Left renal pelvis (tissue), 4 donors: ENCODE measurements around the gene IL19. TPM values are rescaled to one million over a fixed set of nuclear protein-coding genes. Genes with fewer than 3 reads are reported as not detected.
"Not testable (repeated sequence)": the region's sequence is repeated elsewhere in the genome, so short reads cannot be mapped to it uniquely, and the experiment has no call there.

Source experiments
- DNase-seq, 4 donors: peaks; one replicate each; pipeline ENCODE4 v3.0.0-alpha.2; 2013; ENCODE audit warnings: low read depth in 4 of 4, low spot score in 3 of 4
- polyA plus RNA-seq, 4 donors: library from polyadenylated mRNA; unstranded; fragments of 120-200 nt; gene quantifications; one replicate each; pipeline ENCODE4 v1.2.1, GENCODE V29; 2013; ENCODE audit not compliant: insufficient read length in 4 of 4

Gene IL19
- polyA plus RNA-seq, 4 donors: 0.56 to 0.96 (median 0.88) TPM; not detected in 1

DNA sequence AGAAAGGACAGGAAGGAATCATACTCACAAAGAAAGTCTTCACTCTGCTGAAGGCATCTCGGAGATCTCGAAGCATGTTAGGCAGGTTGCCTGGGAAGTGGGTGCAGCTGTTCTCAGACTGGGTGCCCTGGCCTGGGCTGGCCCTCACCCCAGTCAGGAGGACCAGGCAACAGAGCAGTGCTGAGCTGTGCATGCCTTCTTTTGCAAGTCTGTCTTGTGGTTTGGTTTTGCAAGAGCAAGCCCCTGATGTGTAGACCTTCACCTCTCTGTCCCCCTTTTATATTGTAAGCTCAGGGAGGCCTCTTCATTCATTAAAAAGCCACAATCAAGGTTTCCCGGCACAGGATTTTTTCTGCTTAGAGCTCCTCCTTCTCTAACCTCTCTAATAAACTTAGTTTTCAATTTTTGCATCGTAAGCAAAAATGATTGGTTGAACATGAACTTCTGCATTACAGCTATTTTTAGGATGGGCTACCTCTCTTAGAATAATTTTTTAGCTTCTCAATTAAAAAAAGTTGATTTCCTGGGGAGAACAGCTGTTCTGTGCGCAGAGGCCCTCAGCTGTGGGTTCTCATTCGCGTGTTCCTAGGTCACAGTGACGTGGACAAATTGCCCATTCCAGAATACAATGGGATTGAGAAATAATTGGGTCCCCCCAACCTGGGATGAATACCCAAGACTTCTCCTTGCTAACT lies 1.8 kb downstream of the IL19 start, which contains the start of gene IL10:
IL10 (minus strand) TSS at position 252 of the 695 bp plus-strand sequence; CDS start at position 193, 59 bp downstream.
- no peak for DNase-seq

DNA sequence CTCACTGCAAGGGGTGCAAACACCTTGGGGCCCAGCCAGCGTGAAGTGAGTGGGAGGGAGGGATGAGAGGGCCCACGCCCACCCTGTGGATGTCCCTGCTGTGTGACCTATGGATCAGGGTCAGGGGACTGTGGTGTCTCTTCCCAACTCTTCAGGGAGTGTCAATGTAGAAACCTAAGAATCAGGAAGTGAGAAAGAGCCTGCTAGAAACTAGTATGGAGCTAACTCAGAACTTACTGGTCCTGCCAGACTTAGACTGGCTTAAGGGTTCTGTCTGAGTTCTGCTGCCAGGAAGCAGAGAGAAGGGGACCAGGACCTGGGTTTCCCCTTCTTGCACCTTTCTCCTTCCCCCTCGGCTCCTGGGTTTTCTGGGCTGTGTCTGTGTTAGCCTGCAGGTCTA lies 3.5 kb downstream of the IL19 start:
- no peak for DNase-seq

DNA sequence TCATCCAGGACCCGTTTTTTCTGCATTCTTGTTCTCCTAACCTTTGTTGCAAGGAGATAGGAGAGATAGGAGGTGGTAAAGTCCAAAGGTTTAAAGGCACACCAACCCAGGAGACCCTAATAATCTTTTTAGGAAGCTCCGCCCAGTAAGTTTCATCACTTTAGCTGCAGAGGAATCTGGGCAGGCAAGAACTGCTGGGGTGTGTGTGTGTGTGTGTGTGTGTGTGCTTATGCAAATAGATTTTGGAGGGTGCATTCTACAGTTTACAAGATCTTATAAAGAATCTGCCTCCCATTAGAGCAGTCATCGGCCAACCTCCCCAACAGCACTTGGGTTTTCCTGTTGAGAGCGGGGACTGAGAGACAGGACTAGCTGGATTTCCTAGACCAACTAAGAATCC lies 5.7 kb downstream of the IL19 start:
- no peak for DNase-seq

DNA sequence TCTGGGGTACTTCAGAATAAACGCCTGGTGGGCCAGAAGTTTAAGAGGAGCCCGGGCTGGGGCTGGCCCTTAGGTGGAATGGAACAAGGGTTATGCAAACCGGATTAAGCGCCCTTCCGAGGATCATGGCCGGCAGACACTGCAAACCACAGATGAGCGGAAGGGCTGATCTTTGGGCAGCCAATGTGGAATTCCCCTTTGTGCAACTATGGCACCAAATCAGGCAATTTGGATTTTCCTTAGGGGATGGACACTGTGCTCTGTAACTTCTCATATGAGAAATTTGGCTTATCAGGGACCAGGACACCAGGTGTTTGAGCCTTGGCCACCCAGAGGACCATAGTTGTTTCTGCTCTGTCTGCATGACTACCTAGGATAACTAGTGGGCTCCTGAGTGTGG lies 7.5 kb downstream of the IL19 start:
- DNase-seq: no peak

DNA sequence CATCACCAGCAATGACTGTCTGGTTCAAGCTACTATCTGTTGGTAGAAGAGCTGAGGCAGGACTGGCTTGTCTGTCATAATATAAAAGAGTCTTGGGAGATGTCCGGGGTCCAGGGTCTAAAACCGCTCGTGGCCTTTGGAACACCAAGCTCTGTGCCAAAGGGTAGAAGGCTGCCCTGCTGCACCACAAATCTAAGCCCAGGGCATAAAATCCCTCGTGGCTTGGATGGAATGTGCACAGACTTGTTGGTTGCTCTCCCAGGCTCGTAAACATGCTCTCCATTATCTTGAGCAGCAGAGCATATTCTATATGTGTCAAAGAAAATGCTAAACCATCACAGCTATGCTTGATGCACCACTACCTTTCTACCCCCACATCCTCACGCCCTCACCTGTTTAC lies 8.3 kb downstream of the IL19 start:
- DNase-seq: not testable (repeated sequence)

DNA sequence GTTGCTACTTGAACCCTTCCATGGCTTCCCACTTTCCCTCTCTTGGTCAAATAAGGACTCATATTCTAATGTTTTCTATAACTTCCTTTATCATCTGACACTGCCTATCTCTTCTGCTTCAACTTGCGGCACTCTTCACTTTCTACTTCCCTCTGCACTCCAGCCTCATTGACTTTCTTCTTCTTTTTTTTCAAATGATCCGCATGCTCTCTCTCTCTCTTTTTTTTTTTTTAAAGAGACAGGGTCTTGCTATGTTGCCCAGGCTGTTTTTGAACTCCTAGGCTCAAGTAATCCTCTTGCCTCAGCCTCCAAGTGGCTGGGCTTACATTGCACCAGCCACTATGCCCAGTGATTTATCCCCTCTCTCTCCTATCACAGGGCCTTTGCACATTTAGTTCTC lies 9.1 kb downstream of the IL19 start:
- DNase-seq: no peak

DNA sequence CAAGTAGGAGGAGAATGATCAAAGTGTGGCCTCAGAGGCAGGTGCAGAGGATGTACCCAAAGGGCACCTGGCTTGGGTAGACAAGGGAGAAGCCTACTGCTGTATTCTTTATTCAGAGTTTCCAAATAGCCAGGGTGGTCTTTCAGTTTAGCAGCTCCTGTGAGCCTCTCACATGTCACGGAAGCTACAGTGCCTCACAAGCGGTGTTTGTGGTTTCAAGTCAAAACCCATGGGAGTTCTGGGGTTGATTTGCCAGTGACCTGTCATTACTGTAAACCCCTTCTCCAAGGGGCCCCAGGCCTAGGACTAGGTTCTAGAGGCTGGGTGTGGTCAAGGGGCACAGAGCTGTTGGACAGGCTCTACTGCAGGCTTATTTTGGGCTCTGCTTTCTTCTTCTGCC lies 11.9 kb downstream of the IL19 start:
- DNase-seq: no peak

DNA sequence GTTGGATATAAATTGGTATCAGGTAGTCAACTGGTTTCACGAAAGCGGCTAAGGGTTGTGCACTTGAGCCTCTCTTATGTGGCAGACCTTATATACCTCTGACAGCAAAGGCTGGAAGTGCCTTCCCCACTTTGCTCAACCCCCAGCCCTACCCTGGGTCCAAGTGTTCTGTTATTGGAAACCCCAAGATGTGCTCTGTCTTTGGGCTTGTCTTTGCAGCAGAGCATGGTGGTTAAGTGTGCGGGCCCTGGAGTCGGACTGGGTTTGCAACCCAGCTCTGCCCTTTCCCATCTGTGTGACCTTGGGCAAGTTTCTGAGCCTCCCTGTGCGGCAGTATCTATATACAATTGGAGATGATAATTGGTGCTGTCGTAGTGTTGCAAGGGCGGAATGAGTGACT lies 12.9 kb downstream of the IL19 start:
- DNase-seq: no peak

DNA sequence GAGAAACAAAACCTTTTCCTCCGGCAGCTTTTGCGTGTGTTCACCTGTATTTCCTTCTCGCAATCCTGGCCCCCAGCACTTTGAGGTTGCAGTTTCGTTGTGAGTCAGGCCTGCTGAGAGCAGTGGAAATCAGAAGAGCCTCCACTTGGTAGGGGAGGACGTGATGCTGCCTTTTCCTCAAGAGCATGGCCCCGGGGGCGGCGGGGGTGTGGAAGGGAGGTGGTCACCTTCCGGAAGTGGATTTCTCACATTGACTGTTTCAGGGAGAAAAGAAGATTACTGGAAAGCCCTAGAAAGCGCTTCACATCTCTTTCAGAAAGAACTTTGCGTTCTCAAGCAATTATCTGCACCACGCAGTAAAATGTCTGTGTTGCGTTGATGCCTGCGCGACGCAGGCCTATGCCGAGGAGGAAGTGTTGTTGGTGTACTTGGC lies 13.9 kb downstream of the IL19 start:
- no peak for DNase-seq

DNA sequence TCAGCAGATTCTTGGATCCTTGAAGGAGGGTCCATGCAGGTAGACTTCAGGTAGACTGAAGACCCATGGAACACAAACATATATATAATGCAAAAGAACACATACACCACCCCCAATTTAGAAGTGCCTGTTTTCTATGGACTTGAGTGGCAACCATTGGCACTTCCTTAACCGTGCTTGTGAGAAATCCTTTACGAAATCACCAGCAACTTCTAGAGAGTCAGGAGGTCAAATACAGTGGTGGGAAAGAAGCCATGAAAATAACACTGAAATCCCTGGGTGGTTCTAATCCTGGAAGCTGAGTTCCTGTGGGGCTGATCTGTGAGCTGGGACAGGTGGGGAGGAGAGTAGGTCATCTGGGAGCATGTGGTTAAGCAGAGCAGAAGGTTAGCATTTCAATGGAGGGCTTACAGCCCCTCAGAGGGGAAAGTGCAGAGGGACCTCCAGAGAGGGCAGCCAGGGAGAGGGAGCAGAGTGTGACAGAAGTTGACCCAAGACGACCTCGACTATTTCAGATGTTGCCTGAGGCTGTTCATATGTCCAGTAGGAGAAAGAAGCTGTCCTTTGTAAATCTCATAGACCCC lies 14.7 kb downstream of the IL19 start:
- no peak for DNase-seq

DNA sequence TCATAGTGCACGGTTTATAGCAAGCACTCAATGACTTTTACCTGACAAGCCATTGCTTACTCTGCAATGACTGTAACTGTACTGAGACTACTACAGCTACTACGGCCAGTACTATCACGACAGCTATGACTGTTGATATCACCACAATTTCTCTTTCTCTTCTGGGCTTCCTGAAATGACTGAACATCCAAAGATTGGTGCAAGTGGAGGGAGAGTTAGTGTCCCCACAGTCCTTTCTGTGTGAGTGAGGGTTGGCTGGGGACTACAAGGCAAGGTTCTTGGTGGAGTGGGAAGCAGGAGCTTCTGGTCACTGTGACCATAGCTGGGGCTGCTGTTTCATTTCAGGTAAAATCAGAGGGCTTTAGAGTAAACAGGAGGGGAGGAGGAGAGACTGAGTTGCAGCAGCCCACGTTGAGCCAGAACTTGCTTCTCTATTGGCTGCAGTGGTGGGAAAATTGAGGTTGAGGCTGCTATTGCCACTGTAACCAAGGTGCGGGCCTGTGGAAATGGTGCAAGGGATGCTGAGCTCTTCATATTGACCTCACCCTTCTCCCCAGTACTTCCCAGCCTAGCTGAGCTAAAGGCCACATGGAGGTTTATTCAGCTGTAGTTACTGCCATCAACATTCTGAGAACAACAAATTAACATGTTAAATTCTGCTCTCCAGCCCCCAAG lies 15.8 kb downstream of the IL19 start:
- DNase-seq: no peak

DNA sequence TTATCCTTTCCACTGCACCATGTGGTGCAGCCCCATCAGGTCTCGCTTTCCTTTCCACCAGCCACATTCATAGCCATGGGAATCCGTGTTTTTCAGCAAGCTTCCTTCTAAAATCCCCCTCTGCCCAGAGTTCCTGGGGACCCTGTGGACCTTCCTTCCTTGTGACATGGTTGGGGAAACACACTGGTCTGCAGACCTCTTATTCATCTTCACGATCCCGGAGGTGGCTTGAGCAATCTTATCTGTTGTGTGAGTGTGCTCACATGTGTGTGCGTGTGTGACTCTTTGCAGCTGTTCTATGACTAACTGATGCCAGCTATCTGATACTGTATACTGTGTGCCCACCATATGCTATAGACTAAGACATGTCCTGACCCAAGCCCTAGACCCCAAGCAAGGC lies 17.3 kb downstream of the IL19 start:
- no peak for DNase-seq

DNA sequence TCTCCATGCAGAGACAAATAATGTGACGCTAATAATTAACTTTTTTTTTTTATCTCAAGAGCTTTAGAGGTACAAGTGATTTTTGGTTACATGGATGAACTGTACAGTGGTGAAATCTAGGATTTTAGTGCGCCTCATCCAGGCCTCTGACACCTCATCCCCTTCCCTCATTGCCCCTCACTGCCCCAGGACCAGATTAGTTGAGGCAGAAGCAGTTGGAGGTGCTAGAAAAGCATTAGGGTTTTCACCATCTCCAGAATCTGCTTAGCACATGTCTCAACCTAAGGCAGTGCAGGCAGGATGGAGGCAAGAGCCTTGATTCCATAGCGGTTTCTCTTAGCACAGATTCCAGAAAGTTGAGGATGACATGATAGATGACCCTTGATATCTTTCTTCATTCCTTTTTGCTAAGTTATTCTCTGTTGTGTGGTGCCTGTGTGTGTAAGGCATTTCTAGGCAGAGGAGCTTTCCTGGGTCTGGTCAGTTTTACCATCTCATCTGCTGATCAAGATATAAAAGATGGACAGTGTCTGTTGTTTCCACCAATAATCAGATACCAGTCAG lies 18.0 kb downstream of the IL19 start:
- DNase-seq: no peak

DNA sequence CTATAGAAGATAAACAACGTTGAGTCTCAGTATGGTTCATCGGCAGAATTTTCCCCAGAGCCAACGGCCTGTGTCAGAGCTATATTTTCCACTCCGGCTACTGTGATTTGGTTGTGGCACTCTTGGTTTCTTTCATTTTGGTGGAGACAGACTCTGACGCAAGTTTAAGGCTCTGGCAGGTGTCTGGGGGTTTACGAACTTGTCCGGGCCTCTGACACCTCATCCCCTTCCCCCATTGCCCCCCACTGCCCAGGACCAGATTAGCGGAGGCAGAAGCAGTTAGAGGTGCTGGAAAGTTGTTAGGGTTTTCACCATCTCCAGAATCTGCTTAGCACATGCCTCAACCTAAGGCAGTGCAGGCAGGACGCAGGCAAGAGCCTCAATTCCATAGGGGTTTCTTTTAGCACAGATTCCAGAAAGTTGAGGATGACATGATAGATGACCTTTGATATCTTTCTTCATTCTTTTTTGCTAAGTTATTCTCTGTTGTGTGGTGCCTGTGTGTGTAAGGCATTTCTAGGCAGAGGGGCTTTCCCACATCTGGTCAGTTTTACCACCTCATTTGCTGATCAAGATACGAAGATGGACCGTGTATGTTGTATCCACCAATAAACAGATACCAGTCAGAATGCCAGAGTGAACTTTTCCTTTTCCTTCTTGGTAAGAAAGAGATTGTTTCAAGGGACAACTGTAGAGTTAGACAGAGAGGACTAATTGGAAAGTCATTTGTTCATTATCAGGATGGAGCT lies 20.1 kb downstream of the IL19 start:
- DNase-seq: no peak

DNA sequence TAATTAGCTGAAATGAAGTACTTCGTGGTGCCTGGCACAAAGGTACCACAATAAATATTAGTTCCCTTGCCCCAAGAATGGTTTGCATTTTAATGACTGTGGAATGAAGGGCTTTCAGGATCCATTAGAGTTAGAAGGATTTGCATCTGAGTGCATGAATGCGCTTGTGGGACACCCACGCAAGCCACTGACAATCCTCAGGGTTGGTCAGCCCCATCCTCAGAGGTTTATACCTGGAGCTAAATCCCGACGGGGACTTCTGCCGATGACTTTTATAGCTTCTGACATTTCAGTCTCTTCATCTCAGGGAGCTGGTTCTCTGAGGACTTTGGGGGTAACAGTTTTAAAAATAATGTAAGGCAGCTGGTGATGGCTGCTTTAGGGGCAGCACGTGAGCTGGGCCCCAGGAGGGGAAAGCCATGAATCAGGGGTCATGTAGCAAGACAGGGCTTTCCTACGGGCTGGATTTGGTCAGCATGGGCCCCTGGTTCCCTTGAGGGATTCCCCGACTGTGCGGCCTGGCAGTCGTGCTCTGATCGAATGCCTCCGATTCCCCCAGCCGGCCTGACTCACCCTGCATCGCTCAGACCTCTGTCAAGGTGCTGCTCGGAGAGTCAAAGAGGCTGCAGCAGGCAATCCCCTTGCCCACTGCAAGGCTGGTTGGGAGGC lies 22.5 kb downstream of the IL19 start:
- no peak for DNase-seq

DNA sequence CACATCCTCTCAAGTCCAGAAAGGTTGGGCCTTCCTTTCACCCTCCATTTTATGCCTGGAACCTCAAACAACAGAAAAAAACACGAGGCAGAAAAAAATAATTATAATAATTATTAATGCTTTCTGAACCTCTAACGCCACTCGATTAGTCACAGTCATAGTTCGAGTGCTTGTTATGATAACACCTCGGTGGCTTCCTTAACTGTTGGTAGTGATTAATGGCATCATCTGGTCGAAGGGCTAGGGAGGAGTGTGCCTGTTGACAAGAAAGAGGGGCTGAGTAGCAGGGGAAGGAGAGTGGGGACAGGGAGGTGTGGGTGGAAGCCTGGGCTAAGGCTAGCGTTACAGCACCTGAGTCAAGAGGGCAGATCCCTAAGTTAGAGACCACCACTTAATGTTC lies 23.0 kb downstream of the IL19 start:
- DNase-seq: no peak

DNA sequence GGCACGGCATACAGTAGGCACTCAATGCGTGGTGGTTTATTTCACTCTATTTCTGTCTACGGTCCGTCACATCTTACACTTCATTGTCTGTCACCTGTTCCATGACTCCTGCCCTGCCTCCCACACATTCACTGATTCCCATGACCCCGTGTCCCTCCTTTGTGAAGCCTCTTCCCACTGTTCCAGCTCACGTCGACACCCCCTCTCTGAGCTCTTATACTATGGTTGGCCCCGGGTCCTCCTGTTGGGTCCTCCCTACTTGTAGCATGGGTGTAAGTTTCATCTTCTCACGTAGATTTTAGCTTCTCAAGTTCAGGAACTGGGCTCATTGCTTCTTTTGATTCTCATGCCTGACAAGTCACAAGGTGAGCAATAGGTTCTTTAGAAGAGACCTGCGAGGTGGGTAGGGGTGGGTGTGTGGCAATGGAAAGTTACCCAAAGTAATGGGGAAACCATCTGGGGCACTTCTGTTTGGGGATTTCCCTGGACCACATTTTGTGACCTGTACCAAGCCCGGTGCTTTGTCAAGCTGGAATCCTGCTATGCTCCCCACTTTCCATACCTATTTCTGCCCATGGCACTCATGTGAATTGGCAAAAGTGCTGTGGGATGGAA lies 23.8 kb downstream of the IL19 start:
- DNase-seq: no peak

DNA sequence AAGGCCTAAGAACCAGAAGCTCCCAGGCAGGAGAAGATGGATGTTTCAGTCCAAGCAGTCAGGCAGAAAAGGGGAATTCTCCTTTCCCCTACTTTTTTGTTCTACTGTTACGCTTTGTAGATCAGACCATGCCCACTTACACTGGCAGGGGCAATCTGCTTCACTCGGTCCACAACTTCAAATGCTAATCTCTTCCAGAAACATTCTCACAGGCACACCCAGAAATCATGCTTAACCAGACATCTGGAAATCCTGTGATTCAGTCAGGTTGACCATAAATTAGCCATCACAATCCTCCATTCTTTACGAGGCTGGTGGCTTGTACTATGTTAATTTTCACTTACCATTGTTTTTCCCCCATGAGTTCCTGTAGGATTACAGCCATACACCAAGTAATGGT lies 25.5 kb downstream of the IL19 start:
- DNase-seq: no peak

DNA sequence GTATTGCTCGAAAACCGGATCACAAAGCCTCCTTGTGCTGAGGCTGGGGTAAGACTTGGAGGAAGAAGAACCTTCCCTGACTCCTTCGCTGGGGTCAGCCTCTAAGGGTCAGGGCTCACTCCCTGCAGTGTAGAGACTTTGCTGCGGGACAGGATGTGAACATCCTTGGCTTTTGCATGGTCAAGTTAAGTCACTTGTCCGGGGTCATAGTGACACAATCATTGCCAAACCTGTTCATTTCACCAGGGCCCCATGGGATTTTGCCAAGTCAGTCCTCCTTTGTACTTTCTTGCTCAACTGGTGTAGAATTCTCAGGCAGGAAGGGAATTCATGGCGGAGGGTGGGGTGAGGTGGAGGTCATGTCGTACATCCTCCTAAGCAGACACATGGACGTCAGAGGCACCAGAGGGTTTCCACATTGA lies 26.4 kb downstream of the IL19 start:
- no peak for DNase-seq
